K562 (cell line): ENCODE results near the gene DYTN. TPM values are rescaled to one million over a fixed set of nuclear protein-coding genes. Genes with fewer than 3 reads are reported as not detected.
A peak's percentile ranks its signal among the peaks of the same experiment; 100 is the strongest.

Source experiments
- ATAC-seq: fragments of 200-7000 bp; cut with Tn5 transposase; 3 replicates; pipeline ENCODE4 v1.9.1; 2020; ENCODE audit warnings: moderate library complexity
- BruUV-seq: library from RNA; stranded (reverse); fragments of 400-500 nt; replicated peaks from 2 replicates; lab custom pipeline; 2021; lab: Mats Ljungman, UMichigan
- CTCF ChIA-PET: fragments of 300-600 bp; formaldehyde crosslinking; extraction: SDS; loops from one replicate; lab custom pipeline; 2021; ENCODE audit warnings: low intra/inter-chr PET ratio; lab: Yijun Ruan, JAX
- POLR2A ChIA-PET: fragments of 300-600, 350-650 bp; sonication (Branson Sonifier 250); formaldehyde crosslinking; extraction: SDS; loops from one replicate; lab custom pipeline; 2021; ENCODE audit warnings: antibody characterized with exemption, inconsistent platforms; lab: Yijun Ruan, JAX
- DNase-seq, 4 experiments: peaks; one replicate each; pipeline versions ENCODE4 v3.0.0 to v3.0.0-alpha.2; 2011 to 2018; ENCODE audit warnings: low spot score in 3 of 4, mixed read lengths in 3 of 4; ENCODE audit errors: extremely low read depth in 1 of 4
- FAIRE-seq: peaks from 2 replicates; lab custom pipeline; 2011; peaks lifted over from hg19 to GRCh38; lab: Jason Lieb, UNC
- H2AFZ ChIP-seq: 2 replicates; pipeline ENCODE4 v1.6.0; 2011; ENCODE audit warnings: low read depth, low read length, control low read depth, inconsistent platforms
- H3K27ac ChIP-seq: fragments of 200-600 bp; 3 replicates; pipeline ENCODE4 v1.8.0; 2011; ENCODE audit warnings: low read depth, mild to moderate bottlenecking, control low read depth, inconsistent platforms, low read length, moderate library complexity, mixed read lengths; ENCODE audit errors: extremely low read depth
- H3K27me3 ChIP-seq, 2 experiments: fragments of 300-600 bp in 1 of 2; 2 replicates in 1 of 2; 3 replicates in 1 of 2; pipeline versions ENCODE4 v1.6.0 to v1.8.0; 2011; ENCODE audit warnings: inconsistent platforms in 2 of 2, low read length in 2 of 2, mild to moderate bottlenecking in 1 of 2, mixed read lengths in 1 of 2, moderate library complexity in 1 of 2; ENCODE audit not compliant: control insufficient read depth in 2 of 2, insufficient read depth in 2 of 2
- H3K36me3 ChIP-seq: fragments of 300-600 bp; 3 replicates; pipeline ENCODE4 v1.8.0; 2011; ENCODE audit warnings: mild to moderate bottlenecking, low read length, inconsistent platforms; ENCODE audit not compliant: control insufficient read depth, insufficient read depth
- H3K4me1 ChIP-seq, 2 experiments: fragments of 200-600 bp in 1 of 2; replicated peaks in 1 of 2; 2 replicates in 1 of 2; 3 replicates in 1 of 2; pipeline versions ENCODE4 v1.5.1 to v1.8.0; 2011; ENCODE audit warnings: inconsistent platforms in 2 of 2, low read length in 2 of 2, mild to moderate bottlenecking in 1 of 2, mixed read lengths in 1 of 2, moderate library complexity in 1 of 2; ENCODE audit not compliant: control insufficient read depth in 2 of 2, insufficient read depth in 2 of 2
- H3K4me2 ChIP-seq: 2 replicates; pipeline ENCODE4 v1.6.1; 2011; ENCODE audit warnings: low read length, control low read depth, inconsistent platforms, mixed read lengths; ENCODE audit not compliant: insufficient read depth
- H3K4me3 ChIP-seq: fragments of 200-600 bp; sonication (generic), shearing (Covaris generic); 2 replicates; pipeline ENCODE4 v1.5.1; 2016; ENCODE audit warnings: control low read depth, inconsistent platforms
- H3K79me2 ChIP-seq: fragments of 200-600 bp; 3 replicates; pipeline ENCODE4 v1.8.0; 2011; ENCODE audit warnings: low read length, inconsistent platforms; ENCODE audit not compliant: control insufficient read depth, insufficient read depth
- H3K9ac ChIP-seq, 2 experiments: 2 replicates each; pipeline versions ENCODE4 v1.6.0 to v1.6.1; 2011; ENCODE audit warnings: low read depth in 2 of 2, low read length in 2 of 2, control low read depth in 1 of 2, inconsistent platforms in 1 of 2, mild to moderate bottlenecking in 1 of 2, mixed read lengths in 1 of 2; ENCODE audit not compliant: insufficient read depth in 1 of 2
- H3K9me1 ChIP-seq: one replicate; pipeline ENCODE4 v1.6.0; 2011; ENCODE audit warnings: inconsistent platforms, mild to moderate bottlenecking, low read length, moderate library complexity; ENCODE audit not compliant: control insufficient read depth, insufficient read depth
- H3K9me3 ChIP-seq: replicated peaks from 2 replicates; pipeline ENCODE4 v1.5.1; 2011; ENCODE audit warnings: low read depth, low read length, inconsistent platforms; ENCODE audit not compliant: control insufficient read depth, insufficient read depth
- H4K20me1 ChIP-seq: replicated peaks from 2 replicates; pipeline ENCODE4 v1.6.1; 2011; ENCODE audit warnings: low read length, inconsistent platforms, mixed read lengths; ENCODE audit not compliant: control insufficient read depth, insufficient read depth
- ATF1 ChIP-seq, 2 experiments: fragments of 450-650 bp in 1 of 2; IDR thresholded peaks; 2 replicates each; pipeline ENCODE4 v1.6.1; 2016; ENCODE audit warnings: missing compliant biosample characterization in 1 of 2, missing genetic modification characterization in 1 of 2
- ATF3 ChIP-seq, 2 experiments: fragments of 450-650 bp in 1 of 2; sonication (generic) in 1 of 2; formaldehyde crosslinking in 1 of 2; IDR thresholded peaks in 1 of 2; conservative IDR thresholded peaks in 1 of 2; 2 replicates each; pipeline versions ENCODE4 v1.6.1 to v1.8.1; 2016 to 2023; ENCODE audit warnings: mild to moderate bottlenecking in 2 of 2, moderate library complexity in 2 of 2, inconsistent platforms in 1 of 2, missing genetic modification reagents in 1 of 2
- CBFA2T2 ChIP-seq: fragments of 450-650 bp; conservative IDR thresholded peaks from 2 replicates; pipeline ENCODE4 v1.6.1; 2017; ENCODE audit warnings: mild to moderate bottlenecking
- FUS ChIP-seq: fragments of 200-400 bp; formaldehyde crosslinking; optimal IDR thresholded peaks from 2 replicates; pipeline ENCODE3; 2017; ENCODE audit warnings: low read depth, low read length
- PTBP1 ChIP-seq: fragments of 200-400 bp; formaldehyde crosslinking; IDR thresholded peaks from 2 replicates; pipeline ENCODE4 v1.6.1; 2017; ENCODE audit warnings: low read depth, low read length
- SRSF3 ChIP-seq: fragments of 200-400 bp; formaldehyde crosslinking; IDR thresholded peaks from 2 replicates; pipeline ENCODE4 v1.6.1; 2016; ENCODE audit warnings: mild to moderate bottlenecking, low read length, moderate library complexity; ENCODE audit not compliant: insufficient read depth
- ZNF146 ChIP-seq: IDR thresholded peaks from one replicate; pipeline ENCODE4 v1.6.1; 2018; ENCODE audit warnings: missing compliant biosample characterization; ENCODE audit not compliant: unreplicated experiment
- ZNF165 ChIP-seq: fragments of 250-450 bp; sonication (Bioruptor Pico); IDR thresholded peaks from 2 replicates; pipeline ENCODE4 v1.4.0; 2020; ENCODE audit warnings: borderline replicate concordance
- ZNF347 ChIP-seq: fragments of 450-650 bp; formaldehyde crosslinking; IDR thresholded peaks from 2 replicates; pipeline ENCODE4 v1.4.0; 2020; ENCODE audit warnings: low read depth, mild to moderate bottlenecking, moderate library complexity
- WGBS: fragments of 100-300 bp; shearing (Covaris generic); methylation state at CpG from one replicate; pipeline ENCODE4 v1.1.6; 2016; ENCODE audit warnings: low coverage, mixed read lengths; ENCODE audit not compliant: insufficient coverage; ENCODE audit errors: missing lambda C conversion rate; 5-methylcytosine and 5-hydroxymethylcytosine counted together
- in situ Hi-C: fragments of 300-500 bp; cut with MboI; formaldehyde crosslinking; loops from 4 replicates; pipeline ENCODE4 v1.15.0; 2018; ENCODE audit warnings: inconsistent platforms, mixed read lengths
- intact Hi-C: fragments of 100-400 bp; cut with micrococcal nuclease; formaldehyde crosslinking; loops from 2 replicates; pipeline ENCODE4 v1.14.2; 2022
- polyA plus RNA-seq, 8 experiments: library from polyadenylated mRNA; depleted of rRNA in 4 of 8; stranded (reverse) in 5 of 8; unstranded in 3 of 8; fragments of >200 nt; fragmentation: Nextera tagmentation in 2 of 8; fragmentation: Illumina TruSeq in 1 of 8; extraction: Ambion mirVana in 2 of 8; extraction: Trizol in 1 of 8; gene quantifications; 2 replicates each; pipeline versions ENCODE4 v1.2.1 to v1.2.3, GENCODE V29; 2011 to 2014; ENCODE audit warnings: inconsistent platforms in 1 of 8, missing spikeins in 1 of 8
- total RNA-seq, 7 experiments: library from RNA; depleted of rRNA in 6 of 7; stranded (reverse); fragments of >200 nt in 6 of 7; fragmentation: Illumina TruSeq in 2 of 7; extraction: Trizol in 2 of 7; gene quantifications; 2 replicates each; pipeline versions ENCODE4 v1.2.1 to v1.2.3, GENCODE V29; 2011 to 2021; ENCODE audit warnings: low replicate concordance in 1 of 7

The DYTN gene
- total and polyA plus RNA-seq, 9 of the 15 experiments (the other 6 are each of a cell fraction or from before 2014, with no cell fraction given) = not detected

- TF ChIP-seq ATF1 (CRISPR knock-in tag; IDR thresholded peaks at IDR 0.05) (no peak), ATF1 (tag; IDR thresholded peaks at IDR 0.05) (peak; percentile 34; the same call in 1 of the 2 replicates), ATF3 (IDR thresholded peaks at IDR 0.05) (peak; percentile 56), ATF3 (CRISPR knock-in tag; conservative IDR thresholded peaks at IDR 0.05) (no peak), FUS (no peak), ZNF165 (CRISPR knock-in tag) (no peak), SRSF3 (no peak), ZNF347 (CRISPR knock-in tag) (no peak), PTBP1 (no peak), ZNF146 (CRISPR knock-in tag) (no peak)
These were observed 103.4 kb downstream of the DYTN start (continued) for GRCh38 chr2:206614811-206615210.

- peak; percentile 35; the same call in 1 of the 3 replicates for ATAC-seq
- no peak for FAIRE-seq
- no peaks in the 10 kb centered on the region for H3K79me2 ChIP-seq
- peaks cover 0 to 4% of the 10 kb centered on the region in 2 experiments; a peak in 2 of 5 replicates for H3K4me1 ChIP-seq
- intact Hi-C loops (no loop called here), in situ Hi-C loops (no loop called here)
- DNase-seq = no peak
- H3K36me3 ChIP-seq = no peaks in the 10 kb centered on the region
- H3K9me1 ChIP-seq = no peaks in the 10 kb centered on the region
- WGBS = 18% methylated on average over 3 of the region's 3 CpGs
- H3K4me2 ChIP-seq = no peak overlapping the region
- H3K4me3 ChIP-seq = no peak overlapping the region
- H3K9me3 ChIP-seq = no peaks in the 10 kb centered on the region
- no peak overlapping the region; the same call in 1 of the 2 replicates for H2AFZ ChIP-seq
- ChIA-PET CTCF (no interaction called here), POLR2A (no interaction called here)
- H3K9ac ChIP-seq = no peak overlapping the region
- no peak overlapping the region for H3K27ac ChIP-seq
- H4K20me1 ChIP-seq = no peaks in the 10 kb centered on the region
- no peaks in the 10 kb centered on the region for H3K27me3 ChIP-seq
- no TSS peak for BruUV-seq
- TF ChIP-seq CBFA2T2 = no peak
These were observed 106.5 kb downstream of the DYTN start for GRCh38 chr2:206611736-206612135.
